Liver (tissue), 3 donors: ENCODE results near the gene TRIM4.

Source experiments
- EGR1 ChIP-seq, 2 donors: IDR thresholded peaks; 2 replicates each; pipeline ENCODE4 v1.6.1; 2016 to 2018; ENCODE audit warnings: antibody characterized with exemption in 2 of 2, low read depth in 2 of 2
- FOXA2 ChIP-seq: IDR thresholded peaks from 2 replicates; pipeline ENCODE4 v1.6.1; 2016; ENCODE audit warnings: antibody characterized with exemption
- GABPA ChIP-seq, 2 donors: IDR thresholded peaks in 1 of 2; conservative IDR thresholded peaks in 1 of 2; 2 replicates each; pipeline ENCODE4 v1.6.1; 2016; ENCODE audit warnings: antibody characterized with exemption in 2 of 2, mild to moderate bottlenecking in 1 of 2, moderate library complexity in 1 of 2
- JUND ChIP-seq, 2 donors: IDR thresholded peaks; 2 replicates each; pipeline ENCODE4 v1.6.1; 2016; ENCODE audit warnings: antibody characterized with exemption in 2 of 2
- MAX ChIP-seq: IDR thresholded peaks from 2 replicates; pipeline ENCODE4 v1.6.1; 2016; ENCODE audit warnings: antibody characterized with exemption
- REST ChIP-seq: IDR thresholded peaks from 2 replicates; pipeline ENCODE4 v1.6.1; 2016; ENCODE audit warnings: antibody characterized with exemption, mild to moderate bottlenecking
- SP1 ChIP-seq: IDR thresholded peaks from 2 replicates; pipeline ENCODE4 v1.6.1; 2018; ENCODE audit warnings: antibody characterized with exemption, mild to moderate bottlenecking
- TAF1 ChIP-seq: conservative IDR thresholded peaks from 2 replicates; pipeline ENCODE4 v1.6.1; 2016; ENCODE audit warnings: antibody characterized with exemption, mild to moderate bottlenecking
- YY1 ChIP-seq: IDR thresholded peaks from 2 replicates; pipeline ENCODE4 v1.6.1; 2016; ENCODE audit warnings: antibody characterized with exemption, mild to moderate bottlenecking
- ZBTB33 ChIP-seq: IDR thresholded peaks from 2 replicates; pipeline ENCODE4 v1.6.1; 2016; ENCODE audit warnings: antibody characterized with exemption
- TF ChIP-seq, protein P1 (sequence below): fragments of 150-350 bp; IDR thresholded peaks from 2 replicates; pipeline ENCODE4 v1.5.1; 2017; ENCODE audit warnings: improper control_type of control experiment, low read depth, low read length; ENCODE audit not compliant: missing input control
- donor health status: healthy.
- donor health status: healthy.

- TF ChIP-seq SP1 (no peak), EGR1 (IDR thresholded peaks at IDR 0.05; ENCODE audit: low read depth in 2 of 2) (no peak), YY1 (no peak), GABPA (IDR thresholded peaks at IDR 0.05 in 1 of 2, conservative IDR thresholded peaks at IDR 0.05 in 1 of 2) (no peak), FOXA2 (no peak), REST (no peak), MAX (no peak), JUND (IDR thresholded peaks at IDR 0.05) (no peak), ZBTB33 (no peak), TAF1 (no peak)
- TF ChIP-seq, protein P1, sequence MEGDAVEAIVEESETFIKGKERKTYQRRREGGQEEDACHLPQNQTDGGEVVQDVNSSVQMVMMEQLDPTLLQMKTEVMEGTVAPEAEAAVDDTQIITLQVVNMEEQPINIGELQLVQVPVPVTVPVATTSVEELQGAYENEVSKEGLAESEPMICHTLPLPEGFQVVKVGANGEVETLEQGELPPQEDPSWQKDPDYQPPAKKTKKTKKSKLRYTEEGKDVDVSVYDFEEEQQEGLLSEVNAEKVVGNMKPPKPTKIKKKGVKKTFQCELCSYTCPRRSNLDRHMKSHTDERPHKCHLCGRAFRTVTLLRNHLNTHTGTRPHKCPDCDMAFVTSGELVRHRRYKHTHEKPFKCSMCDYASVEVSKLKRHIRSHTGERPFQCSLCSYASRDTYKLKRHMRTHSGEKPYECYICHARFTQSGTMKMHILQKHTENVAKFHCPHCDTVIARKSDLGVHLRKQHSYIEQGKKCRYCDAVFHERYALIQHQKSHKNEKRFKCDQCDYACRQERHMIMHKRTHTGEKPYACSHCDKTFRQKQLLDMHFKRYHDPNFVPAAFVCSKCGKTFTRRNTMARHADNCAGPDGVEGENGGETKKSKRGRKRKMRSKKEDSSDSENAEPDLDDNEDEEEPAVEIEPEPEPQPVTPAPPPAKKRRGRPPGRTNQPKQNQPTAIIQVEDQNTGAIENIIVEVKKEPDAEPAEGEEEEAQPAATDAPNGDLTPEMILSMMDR, result no peak
These were observed 26.1 kb downstream of the TRIM4 start for GRCh38 chr7:99893280-99893679.
